PC-9 (cell line): Measurements from ENCODE around the gene PWP1. TPM values are rescaled to one million over a fixed set of nuclear protein-coding genes. Genes with fewer than 3 reads are reported as not detected.

ENCODE experiments used
- BruUV-seq: library from RNA; stranded (reverse); fragments of 400-500 nt; replicated peaks from 2 replicates; lab custom pipeline; 2021; lab: Mats Ljungman, UMichigan
- CTCF ChIA-PET: fragments of 300-600 bp; sonication (Branson Sonifier 250); formaldehyde crosslinking; loops from one replicate; lab custom pipeline; 2022; ENCODE audit warnings: antibody characterized with exemption; lab: Charles Lee
- POLR2A ChIA-PET: fragments of 300-600 bp; sonication (Branson Sonifier 250); formaldehyde crosslinking; loops from one replicate; lab custom pipeline; 2022; ENCODE audit warnings: antibody characterized with exemption; ENCODE audit not compliant: unreplicated experiment; lab: Charles Lee
- DNase-seq, 2 experiments: peaks; one replicate each; pipeline versions ENCODE4 v3.0.0 to v3.0.0-alpha.2; 2015 to 2022; ENCODE audit warnings: mixed read lengths in 1 of 2
- H2AFZ ChIP-seq: fragments of 200-600 bp; sonication (generic); 2 replicates; pipeline ENCODE4 v1.8.1; 2017; ENCODE audit warnings: antibody characterized with exemption
- H3F3A ChIP-seq: fragments of 200-600 bp; sonication (generic); 2 replicates; pipeline ENCODE4 v1.8.1; 2017; ENCODE audit warnings: antibody characterized with exemption, mild to moderate bottlenecking, low read depth; ENCODE audit not compliant: insufficient read depth
- H3K27ac ChIP-seq: fragments of 200-600 bp; sonication (generic); 2 replicates; pipeline ENCODE4 v1.6.1; 2016; ENCODE audit warnings: mixed run types
- H3K27me3 ChIP-seq: fragments of 200-600 bp; sonication (generic); 2 replicates; pipeline ENCODE4 v1.6.1; 2016; ENCODE audit warnings: low read depth, mixed run types; ENCODE audit not compliant: insufficient read depth
- H3K36me3 ChIP-seq: fragments of 200-600 bp; sonication (generic); 2 replicates; pipeline ENCODE4 v1.6.1; 2016; ENCODE audit warnings: low read depth, mixed run types
- H3K4me1 ChIP-seq: fragments of 200-600 bp; sonication (generic); replicated peaks from 2 replicates; pipeline ENCODE4 v1.6.1; 2016; ENCODE audit warnings: mixed run types; ENCODE audit not compliant: insufficient read depth
- H3K4me2 ChIP-seq: fragments of 200-600 bp; sonication (generic); 2 replicates; pipeline ENCODE4 v1.6.1; 2017; ENCODE audit warnings: mixed run types
- H3K4me3 ChIP-seq: fragments of 200-600 bp; sonication (generic); 2 replicates; pipeline ENCODE4 v1.6.1; 2016; ENCODE audit warnings: mixed run types
- H3K79me2 ChIP-seq: fragments of 200-600 bp; sonication (generic); 2 replicates; pipeline ENCODE4 v1.6.1; 2017; ENCODE audit warnings: low read depth, mixed run types
- H3K9me2 ChIP-seq: fragments of 200-600 bp; sonication (generic); 2 replicates; pipeline ENCODE4 v1.8.1; 2017; ENCODE audit warnings: mild to moderate bottlenecking; ENCODE audit not compliant: insufficient read depth
- H3K9me3 ChIP-seq: fragments of 200-600 bp; sonication (generic); 2 replicates; pipeline ENCODE4 v1.8.1; 2016; ENCODE audit warnings: low read depth; ENCODE audit not compliant: insufficient read depth
- H4K20me1 ChIP-seq: fragments of 200-600 bp; sonication (generic); 2 replicates; pipeline ENCODE4 v1.8.1; 2017; ENCODE audit not compliant: insufficient read depth
- EZH2 ChIP-seq: fragments of 200-600 bp; sonication (generic); IDR thresholded peaks from 2 replicates; pipeline ENCODE4 v1.8.0; 2017; ENCODE audit warnings: antibody characterized with exemption, low read depth
- intact Hi-C: fragments of 100-400 bp; cut with micrococcal nuclease; formaldehyde crosslinking; loops from one replicate; pipeline ENCODE4 v1.10.0; 2022; ENCODE audit not compliant: unreplicated experiment
- total RNA-seq: library from RNA; stranded (reverse); gene quantifications from 2 replicates; pipeline ENCODE4 v1.2.3, GENCODE V29; 2021
- TF ChIP-seq, protein P1 (sequence below): fragments of 200-600 bp; sonication (generic); conservative IDR thresholded peaks from 2 replicates; pipeline ENCODE4 v1.6.1; 2017; ENCODE audit warnings: mixed run types, antibody characterized with exemption, mild to moderate bottlenecking, moderate library complexity

Gene PWP1
- total RNA-seq, 1 experiment from 2014 or later = 44.1 TPM

DNA sequence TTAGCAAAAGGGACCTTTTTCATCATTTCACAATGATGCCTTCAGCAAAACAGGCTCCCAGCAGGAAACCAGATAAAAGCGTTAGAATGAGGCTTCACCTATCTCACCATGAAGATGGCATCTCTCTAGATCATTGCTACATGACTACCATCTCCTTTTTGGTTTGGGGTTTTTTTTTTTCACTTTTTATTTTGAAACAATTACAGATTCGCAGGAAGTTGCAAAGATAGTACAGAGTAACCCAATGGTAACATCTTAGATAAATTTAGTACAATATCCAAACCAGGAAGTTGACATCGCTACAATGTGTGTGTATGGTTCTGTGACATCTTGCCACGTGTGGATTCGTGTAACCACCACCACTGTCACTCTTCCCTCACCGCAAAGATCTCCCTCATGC, 22.3 kb upstream of the PWP1 start:
- H3K4me2 ChIP-seq = no peak overlapping the region
- H3K4me3 ChIP-seq = no peak overlapping the region
- H4K20me1 ChIP-seq = no peaks in the 10 kb centered on the region
- H3F3A ChIP-seq = no peaks in the 10 kb centered on the region
- no peaks in the 10 kb centered on the region for H3K79me2 ChIP-seq
- H3K4me1 ChIP-seq = no peaks in the 10 kb centered on the region
- intact Hi-C loops = no loop called here
- TF ChIP-seq, protein P1, sequence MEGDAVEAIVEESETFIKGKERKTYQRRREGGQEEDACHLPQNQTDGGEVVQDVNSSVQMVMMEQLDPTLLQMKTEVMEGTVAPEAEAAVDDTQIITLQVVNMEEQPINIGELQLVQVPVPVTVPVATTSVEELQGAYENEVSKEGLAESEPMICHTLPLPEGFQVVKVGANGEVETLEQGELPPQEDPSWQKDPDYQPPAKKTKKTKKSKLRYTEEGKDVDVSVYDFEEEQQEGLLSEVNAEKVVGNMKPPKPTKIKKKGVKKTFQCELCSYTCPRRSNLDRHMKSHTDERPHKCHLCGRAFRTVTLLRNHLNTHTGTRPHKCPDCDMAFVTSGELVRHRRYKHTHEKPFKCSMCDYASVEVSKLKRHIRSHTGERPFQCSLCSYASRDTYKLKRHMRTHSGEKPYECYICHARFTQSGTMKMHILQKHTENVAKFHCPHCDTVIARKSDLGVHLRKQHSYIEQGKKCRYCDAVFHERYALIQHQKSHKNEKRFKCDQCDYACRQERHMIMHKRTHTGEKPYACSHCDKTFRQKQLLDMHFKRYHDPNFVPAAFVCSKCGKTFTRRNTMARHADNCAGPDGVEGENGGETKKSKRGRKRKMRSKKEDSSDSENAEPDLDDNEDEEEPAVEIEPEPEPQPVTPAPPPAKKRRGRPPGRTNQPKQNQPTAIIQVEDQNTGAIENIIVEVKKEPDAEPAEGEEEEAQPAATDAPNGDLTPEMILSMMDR = no peak
- no peak for TF ChIP-seq EZH2
- ChIA-PET CTCF (no interaction called here), POLR2A (no interaction called here)
- H3K9me2 ChIP-seq = no peaks in the 10 kb centered on the region
- no peak for DNase-seq
- BruUV-seq = no TSS peak
- H3K36me3 ChIP-seq = no peaks in the 10 kb centered on the region
- peaks cover under 1% of the 10 kb centered on the region; the same call in 1 of the 2 replicates for H3K27me3 ChIP-seq
- H3K27ac ChIP-seq = no peak overlapping the region
- no peaks in the 10 kb centered on the region for H3K9me3 ChIP-seq
- no peak overlapping the region for H2AFZ ChIP-seq

DNA sequence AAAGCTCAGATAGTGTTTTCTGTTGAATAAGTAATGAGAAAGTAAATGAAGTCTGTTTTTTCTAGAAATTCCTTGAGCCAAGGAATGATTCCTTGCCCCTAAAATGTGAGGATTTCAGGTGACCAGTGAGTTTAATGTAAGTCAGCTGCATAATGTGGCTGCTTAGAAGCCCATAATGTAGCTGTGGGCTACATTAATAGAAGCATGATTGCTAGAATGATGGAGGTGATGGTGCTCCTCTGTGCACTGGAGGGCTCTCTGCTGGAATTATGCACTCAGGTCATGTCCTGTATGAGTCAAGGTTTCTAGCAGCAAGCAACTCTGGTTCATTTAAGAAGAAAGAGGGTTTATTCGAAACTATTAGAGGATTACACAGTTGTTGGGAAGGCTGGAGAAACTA, 19.6 kb upstream of the PWP1 start:
- Histone ChIP-seq H3K36me3 (no peaks in the 10 kb centered on the region), H3K9me3 (no peaks in the 10 kb centered on the region), H4K20me1 (no peaks in the 10 kb centered on the region), H3K4me2 (no peak overlapping the region), H3K9me2 (no peaks in the 10 kb centered on the region), H3K4me3 (no peak overlapping the region), H3K27ac (no peak overlapping the region), H3K4me1 (no peaks in the 10 kb centered on the region; the same call in 1 of the 2 replicates), H3K79me2 (no peaks in the 10 kb centered on the region), H2AFZ (no peak overlapping the region), H3F3A (no peaks in the 10 kb centered on the region), H3K27me3 (peaks cover 5% of the 10 kb centered on the region; the same call in 1 of the 2 replicates)
- DNase-seq = no peak
- POLR2A ChIA-PET = no interaction called here
- intact Hi-C loops = no loop called here
- TF ChIP-seq EZH2 = no peak
- TF ChIP-seq, protein P1 = no peak
- CTCF ChIA-PET = interaction anchor here (1.4 kb wide), 1 partner anchor 10 kb away, joined by 10 read pairs; no protein-coding TSS in a partner anchor
- BruUV-seq = no TSS peak

GRCh38 chr12:107667464-107667863, 18.1 kb upstream of the PWP1 start:
- no peak overlapping the region for H2AFZ ChIP-seq
- no peaks in the 10 kb centered on the region; the same call in 1 of the 2 replicates for H3K4me1 ChIP-seq
- H3K4me2 ChIP-seq = no peak overlapping the region
- H3K27me3 ChIP-seq = peaks cover 5% of the 10 kb centered on the region; the same call in 1 of the 2 replicates
- BruUV-seq = no TSS peak
- H3K36me3 ChIP-seq = no peaks in the 10 kb centered on the region
- no peaks in the 10 kb centered on the region for H3K79me2 ChIP-seq
- H3K9me2 ChIP-seq = no peaks in the 10 kb centered on the region
- ChIA-PET POLR2A (no interaction called here), CTCF (interaction anchor here (0.7 to 1.4 kb wide), 2 partner anchors 8 to 60 kb away, joined by 3 to 10 read pairs; no protein-coding TSS in a partner anchor)
- no peak overlapping the region for H3K27ac ChIP-seq
- intact Hi-C loops = no loop called here
- H3K9me3 ChIP-seq = no peaks in the 10 kb centered on the region
- no peak for DNase-seq
- H3K4me3 ChIP-seq = no peak overlapping the region
- H3F3A ChIP-seq = no peaks in the 10 kb centered on the region
- no peaks in the 10 kb centered on the region for H4K20me1 ChIP-seq
- TF ChIP-seq, protein P1 = no peak
- no peak for TF ChIP-seq EZH2
